Osteocyte (in vitro differentiated cells): ENCODE data around the gene HOXB13. TPM values are rescaled to one million over a fixed set of nuclear protein-coding genes. Genes with fewer than 3 reads are reported as not detected.

ENCODE experiments used
- DNase-seq: peaks from one replicate; pipeline ENCODE4 v3.0.0; 2021; ENCODE audit warnings: mixed read lengths; ENCODE audit not compliant: unreplicated experiment; ENCODE audit errors: extremely low spot score
- H3K27ac Mint-ChIP-seq: one replicate; pipeline ENCODE4 v1.8.0; 2021; ENCODE audit warnings: mild to moderate bottlenecking, mixed read lengths; ENCODE audit not compliant: unreplicated experiment
- H3K27me3 Mint-ChIP-seq: one replicate; pipeline ENCODE4 v1.8.0; 2021; ENCODE audit warnings: mixed read lengths; ENCODE audit not compliant: unreplicated experiment
- H3K36me3 Mint-ChIP-seq: one replicate; pipeline ENCODE4 v1.8.0; 2021; ENCODE audit warnings: mixed read lengths; ENCODE audit not compliant: unreplicated experiment
- H3K4me1 Mint-ChIP-seq: one replicate; pipeline ENCODE4 v1.8.0; 2021; ENCODE audit warnings: mixed read lengths; ENCODE audit not compliant: unreplicated experiment
- H3K4me3 Mint-ChIP-seq: one replicate; pipeline ENCODE4 v1.8.0; 2021; ENCODE audit warnings: mild to moderate bottlenecking, moderate library complexity, mixed read lengths; ENCODE audit not compliant: unreplicated experiment
- H3K9me3 Mint-ChIP-seq: one replicate; pipeline ENCODE4 v1.8.0; 2021; ENCODE audit warnings: mixed read lengths; ENCODE audit not compliant: unreplicated experiment
- CTCF ChIP-seq: fragments of 200-600 bp; sonication (generic); IDR thresholded peaks from 2 replicates; pipeline ENCODE4 v1.5.0; 2021; ENCODE audit warnings: antibody characterized with exemption, mild to moderate bottlenecking, moderate library complexity
- total RNA-seq: library from RNA; stranded (reverse); gene quantifications from 2 replicates; pipeline ENCODE4 v1.2.1, GENCODE V29; 2021

The HOXB13 gene
- total RNA-seq, 1 donor from 2014 or later, result not detected

GRCh38 chr17:48720266-48721008 lies 8.1 kb downstream of the HOXB13 start:
- H3K27ac Mint-ChIP-seq, result no peak overlapping the region
- H3K4me1 Mint-ChIP-seq, result peaks cover 32% of the 10 kb centered on the region
- no peaks in the 10 kb centered on the region for H3K36me3 Mint-ChIP-seq
- H3K9me3 Mint-ChIP-seq, result no peaks in the 10 kb centered on the region
- H3K4me3 Mint-ChIP-seq, result no peak overlapping the region
- DNase-seq, result no peak
- peaks cover 95% of the 10 kb centered on the region for H3K27me3 Mint-ChIP-seq
- no peak for TF ChIP-seq CTCF

GRCh38 chr17:48719642-48720265 lies 8.8 kb downstream of the HOXB13 start:
- Mint-ChIP-seq H3K9me3 (no peaks in the 10 kb centered on the region), H3K4me3 (peak overlapping the region; percentile 48), H3K36me3 (no peaks in the 10 kb centered on the region), H3K4me1 (peaks cover 32% of the 10 kb centered on the region), H3K27ac (no peak overlapping the region), H3K27me3 (peaks cover 94% of the 10 kb centered on the region)
- no peak for TF ChIP-seq CTCF
- no peak for DNase-seq

GRCh38 chr17:48718761-48719641 lies 9.5 kb downstream of the HOXB13 start:
- Mint-ChIP-seq H3K36me3 (no peaks in the 10 kb centered on the region), H3K4me3 (peak overlapping the region; percentile 48), H3K4me1 (peaks cover 27% of the 10 kb centered on the region), H3K27me3 (peaks cover 95% of the 10 kb centered on the region), H3K27ac (no peak overlapping the region), H3K9me3 (no peaks in the 10 kb centered on the region)
- DNase-seq, result no peak
- TF ChIP-seq CTCF, result no peak

GRCh38 chr17:48718227-48718760 lies 10.3 kb downstream of the HOXB13 start:
- no peak for DNase-seq

More at GRCh38 chr17:48718227-48718760, 10.3 kb downstream of the HOXB13 start:
- no peak overlapping the region for H3K4me3 Mint-ChIP-seq
- H3K36me3 Mint-ChIP-seq, result no peaks in the 10 kb centered on the region
- peaks cover 20% of the 10 kb centered on the region for H3K4me1 Mint-ChIP-seq
- no peaks in the 10 kb centered on the region for H3K9me3 Mint-ChIP-seq
- TF ChIP-seq CTCF, result no peak
- peaks cover 94% of the 10 kb centered on the region for H3K27me3 Mint-ChIP-seq
- H3K27ac Mint-ChIP-seq, result no peak overlapping the region
